ENCODE measurements around the gene CIC. TPM values are rescaled to one million over a fixed set of nuclear protein-coding genes. Genes with fewer than 3 reads are reported as not detected.

Gene CIC
- total and polyA plus RNA-seq, 2 of the 13 experiments (the other 11 are each of a cell fraction or from before 2014, with no cell fraction given), result 5.9 to 8.0 TPM

DNA sequence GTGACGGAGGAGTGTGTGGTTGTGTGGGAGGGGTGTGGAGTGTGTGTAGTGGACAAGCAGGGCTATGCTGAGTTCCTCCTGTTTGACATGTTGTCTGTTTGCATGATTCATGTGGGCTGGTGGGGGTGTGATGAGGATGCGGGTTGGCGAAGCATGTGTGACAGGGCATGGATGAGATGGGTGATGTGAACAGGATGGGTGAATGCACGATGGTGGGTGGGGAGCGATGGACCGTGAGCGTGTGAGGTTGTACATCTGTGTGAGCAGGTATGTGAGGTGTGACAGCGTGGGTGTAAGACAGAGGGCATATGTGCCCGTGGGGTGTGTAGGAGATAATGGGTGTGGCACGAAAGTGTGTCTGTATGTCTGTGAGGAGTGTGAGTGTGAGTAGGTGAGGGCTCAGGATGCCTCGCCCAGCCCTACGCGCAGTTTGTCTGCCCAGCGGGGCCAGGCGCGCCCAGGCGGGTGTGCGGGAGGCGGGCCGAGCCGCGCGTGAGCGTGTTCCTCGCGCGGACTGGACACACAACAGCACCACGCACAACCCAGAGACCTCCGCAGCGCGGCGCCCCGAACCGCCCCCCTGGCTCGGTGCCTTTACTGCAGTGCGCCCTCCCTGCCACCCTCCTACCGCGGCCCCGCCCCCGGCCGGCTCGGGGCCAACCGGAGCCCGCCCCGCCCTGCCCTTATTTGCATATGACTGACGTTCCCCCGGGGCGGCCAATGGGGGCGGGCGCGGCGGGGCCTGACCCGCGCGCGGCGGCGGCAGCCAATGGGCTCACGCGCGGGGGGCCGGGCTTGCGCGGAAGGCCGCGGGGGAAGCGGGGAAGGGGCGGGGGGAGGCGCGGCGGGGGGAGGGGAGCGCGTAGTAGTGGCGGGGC is 14.4 kb downstream of the CIC start (continued):
- TF ChIP-seq, protein P1, sequence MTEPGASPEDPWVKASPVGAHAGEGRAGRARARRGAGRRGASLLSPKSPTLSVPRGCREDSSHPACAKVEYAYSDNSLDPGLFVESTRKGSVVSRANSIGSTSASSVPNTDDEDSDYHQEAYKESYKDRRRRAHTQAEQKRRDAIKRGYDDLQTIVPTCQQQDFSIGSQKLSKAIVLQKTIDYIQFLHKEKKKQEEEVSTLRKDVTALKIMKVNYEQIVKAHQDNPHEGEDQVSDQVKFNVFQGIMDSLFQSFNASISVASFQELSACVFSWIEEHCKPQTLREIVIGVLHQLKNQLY (CRISPR knock-in tag; IDR thresholded peaks at IDR 0.05), result no peak
- no peak for TF ChIP-seq ZSCAN9 (CRISPR knock-in tag; IDR thresholded peaks at IDR 0.05; ENCODE audit: borderline replicate concordance)
- TF ChIP-seq ZNF207 (IDR thresholded peaks at IDR 0.05; ENCODE audit: borderline replicate concordance), result no peak
- TF ChIP-seq ZNF777 (CRISPR knock-in tag; IDR thresholded peaks at IDR 0.05), result no peak
- no peak for TF ChIP-seq PAF1 (CRISPR knock-in tag; IDR thresholded peaks at IDR 0.05)
- no peak for TF ChIP-seq REL (CRISPR knock-in tag; conservative IDR thresholded peaks at IDR 0.05)
- no peak for TF ChIP-seq FOXM1 (CRISPR knock-in tag; IDR thresholded peaks at IDR 0.05)
- no peak for TF ChIP-seq ZNF720 (CRISPR knock-in tag; IDR thresholded peaks at IDR 0.05)
- TF ChIP-seq PCBP2 (optimal IDR thresholded peaks at IDR 0.05; ENCODE audit: low read depth, low read length, poor library complexity, severe bottlenecking), result no peak
- no peak for TF ChIP-seq MED13 (CRISPR knock-in tag; IDR thresholded peaks at IDR 0.05)
- TF ChIP-seq ZNF563 (CRISPR knock-in tag; IDR thresholded peaks at IDR 0.05), result 0 out of 2 replicates have a peak, but pooled peaks have one; percentile 18
- no peak for TF ChIP-seq TGIF2 (CRISPR knock-in tag; IDR thresholded peaks at IDR 0.05)
- no peak for TF ChIP-seq KMT2B (CRISPR knock-in tag; IDR thresholded peaks at IDR 0.05)
- TF ChIP-seq PRMT3 (CRISPR knock-in tag; IDR thresholded peaks at IDR 0.05; ENCODE audit: borderline replicate concordance, low read depth), result no peak
- TF ChIP-seq, protein P2, sequence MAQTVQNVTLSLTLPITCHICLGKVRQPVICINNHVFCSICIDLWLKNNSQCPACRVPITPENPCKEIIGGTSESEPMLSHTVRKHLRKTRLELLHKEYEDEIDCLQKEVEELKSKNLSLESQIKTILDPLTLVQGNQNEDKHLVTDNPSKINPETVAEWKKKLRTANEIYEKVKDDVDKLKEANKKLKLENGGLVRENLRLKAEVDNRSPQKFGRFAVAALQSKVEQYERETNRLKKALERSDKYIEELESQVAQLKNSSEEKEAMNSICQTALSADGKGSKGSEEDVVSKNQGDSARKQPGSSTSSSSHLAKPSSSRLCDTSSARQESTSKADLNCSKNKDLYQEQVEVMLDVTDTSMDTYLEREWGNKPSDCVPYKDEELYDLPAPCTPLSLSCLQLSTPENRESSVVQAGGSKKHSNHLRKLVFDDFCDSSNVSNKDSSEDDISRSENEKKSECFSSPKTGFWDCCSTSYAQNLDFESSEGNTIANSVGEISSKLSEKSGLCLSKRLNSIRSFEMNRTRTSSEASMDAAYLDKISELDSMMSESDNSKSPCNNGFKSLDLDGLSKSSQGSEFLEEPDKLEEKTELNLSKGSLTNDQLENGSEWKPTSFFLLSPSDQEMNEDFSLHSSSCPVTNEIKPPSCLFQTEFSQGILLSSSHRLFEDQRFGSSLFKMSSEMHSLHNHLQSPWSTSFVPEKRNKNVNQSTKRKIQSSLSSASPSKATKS (CRISPR knock-in tag; IDR thresholded peaks at IDR 0.05), result no peak
- 0 out of 2 replicates have a peak, but pooled peaks have one; percentile 42 for TF ChIP-seq GTF3A (CRISPR knock-in tag; conservative IDR thresholded peaks at IDR 0.05)
- no peak for TF ChIP-seq ZNF430 (CRISPR knock-in tag; IDR thresholded peaks at IDR 0.05)
- peak; percentile 44; the same call in 1 of the 2 replicates for TF ChIP-seq ZBTB20 (CRISPR knock-in tag; IDR thresholded peaks at IDR 0.05; ENCODE audit: borderline replicate concordance, low read depth)
- TF ChIP-seq CREM (IDR thresholded peaks at IDR 0.05), result no peak
- no peak for TF ChIP-seq CREM (CRISPR knock-in tag; IDR thresholded peaks at IDR 0.05)
- TF ChIP-seq, protein P3, sequence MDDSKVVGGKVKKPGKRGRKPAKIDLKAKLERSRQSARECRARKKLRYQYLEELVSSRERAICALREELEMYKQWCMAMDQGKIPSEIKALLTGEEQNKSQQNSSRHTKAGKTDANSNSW (CRISPR knock-in tag; IDR thresholded peaks at IDR 0.05; ENCODE audit: borderline replicate concordance), result no peak
- TF ChIP-seq SRSF1 (optimal IDR thresholded peaks at IDR 0.05; ENCODE audit: low read depth, low read length), result no peak
- TF ChIP-seq NPAS2 (CRISPR knock-in tag; IDR thresholded peaks at IDR 0.05; ENCODE audit: borderline replicate concordance), result no peak
- TF ChIP-seq ATF7 (IDR thresholded peaks at IDR 0.05), result no peak
- 0 out of 2 replicates have a peak, but pooled peaks have one; percentile 65 for TF ChIP-seq ATF7 (CRISPR knock-in tag; IDR thresholded peaks at IDR 0.05)
- TF ChIP-seq ZNF703 (CRISPR knock-in tag; IDR thresholded peaks at IDR 0.05; ENCODE audit: borderline replicate concordance), result no peak
- TF ChIP-seq RARG (CRISPR knock-in tag; IDR thresholded peaks at IDR 0.05; ENCODE audit: low read depth), result no peak
- no peak for TF ChIP-seq ZNF234 (CRISPR knock-in tag; conservative IDR thresholded peaks at IDR 0.05)
- TF ChIP-seq ZNF10 (CRISPR knock-in tag; IDR thresholded peaks at IDR 0.05; ENCODE audit: borderline replicate concordance, low read depth), result no peak
